ENCODE data around the gene NR0B2.

- no peak for TF ChIP-seq CTCF (IDR thresholded peaks at IDR 0.05; ENCODE audit: low read depth, low read length, poor library complexity, severe bottlenecking)
- TF ChIP-seq EZH2phosphoT487 (IDR thresholded peaks at IDR 0.05; ENCODE audit: borderline replicate concordance, low read length) = no peak
Observed at GRCh38 chr1:26951216-26951615, 37.4 kb upstream of the NR0B2 start.

Measured in DOHH2 (cell line).